HepG2 (cell line): ENCODE results near the gene ERCC4.

Experiments
- FOXJ3 ChIP-seq: sonication (generic); formaldehyde crosslinking; IDR thresholded peaks from 2 replicates; pipeline ENCODE4 v1.4.0; 2020; ENCODE audit warnings: missing genetic modification reagents, mild to moderate bottlenecking, borderline replicate concordance
- HCFC1 ChIP-seq: fragments of 150-350 bp; IDR thresholded peaks from 2 replicates; pipeline ENCODE4 v1.6.1; 2014; ENCODE audit warnings: low read depth, low read length
- POLR2A ChIP-seq, 2 experiments: IDR thresholded peaks; 2 replicates each; pipeline ENCODE4 v1.6.1; 2011; ENCODE audit warnings: low read depth in 2 of 2, low read length in 2 of 2, mild to moderate bottlenecking in 1 of 2, moderate library complexity in 1 of 2; ENCODE audit not compliant: insufficient read depth in 1 of 2
- RFX5 ChIP-seq: IDR thresholded peaks from 2 replicates; pipeline ENCODE4 v1.6.1; 2011; ENCODE audit warnings: low read depth, low read length, improper control_type of control experiment
- TF ChIP-seq, protein P1 (sequence below): fragments of 450-650 bp; IDR thresholded peaks from 2 replicates; pipeline ENCODE4 v1.6.1; 2017; ENCODE audit warnings: mild to moderate bottlenecking

DNA sequence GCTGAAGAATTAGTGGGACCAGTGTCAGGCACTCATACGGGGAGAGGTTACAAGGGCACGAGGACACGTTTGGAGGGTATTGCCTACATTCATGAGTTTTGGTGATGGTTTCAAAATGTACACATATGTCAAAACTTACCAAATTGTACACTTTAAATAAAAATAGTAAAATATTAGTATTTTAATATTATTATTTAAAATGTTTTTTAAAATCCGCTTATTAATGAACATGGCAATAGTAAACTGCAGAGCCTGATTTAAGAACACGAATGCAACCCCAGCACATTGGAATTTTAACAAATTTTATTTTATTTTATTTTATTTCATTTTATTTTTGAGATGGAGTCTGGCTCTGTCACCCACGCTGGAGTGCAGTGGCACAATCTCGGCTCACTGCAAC is 10.9 kb upstream of the ERCC4 start:
- TF ChIP-seq HCFC1 (no peak), RFX5 (no peak), POLR2A (IDR thresholded peaks at IDR 0.05; ENCODE audit: insufficient read depth in 1 of 2, low read depth in 2 of 2, low read length in 2 of 2) (no peak), FOXJ3 (CRISPR knock-in tag) (no peak)
- TF ChIP-seq, protein P1, sequence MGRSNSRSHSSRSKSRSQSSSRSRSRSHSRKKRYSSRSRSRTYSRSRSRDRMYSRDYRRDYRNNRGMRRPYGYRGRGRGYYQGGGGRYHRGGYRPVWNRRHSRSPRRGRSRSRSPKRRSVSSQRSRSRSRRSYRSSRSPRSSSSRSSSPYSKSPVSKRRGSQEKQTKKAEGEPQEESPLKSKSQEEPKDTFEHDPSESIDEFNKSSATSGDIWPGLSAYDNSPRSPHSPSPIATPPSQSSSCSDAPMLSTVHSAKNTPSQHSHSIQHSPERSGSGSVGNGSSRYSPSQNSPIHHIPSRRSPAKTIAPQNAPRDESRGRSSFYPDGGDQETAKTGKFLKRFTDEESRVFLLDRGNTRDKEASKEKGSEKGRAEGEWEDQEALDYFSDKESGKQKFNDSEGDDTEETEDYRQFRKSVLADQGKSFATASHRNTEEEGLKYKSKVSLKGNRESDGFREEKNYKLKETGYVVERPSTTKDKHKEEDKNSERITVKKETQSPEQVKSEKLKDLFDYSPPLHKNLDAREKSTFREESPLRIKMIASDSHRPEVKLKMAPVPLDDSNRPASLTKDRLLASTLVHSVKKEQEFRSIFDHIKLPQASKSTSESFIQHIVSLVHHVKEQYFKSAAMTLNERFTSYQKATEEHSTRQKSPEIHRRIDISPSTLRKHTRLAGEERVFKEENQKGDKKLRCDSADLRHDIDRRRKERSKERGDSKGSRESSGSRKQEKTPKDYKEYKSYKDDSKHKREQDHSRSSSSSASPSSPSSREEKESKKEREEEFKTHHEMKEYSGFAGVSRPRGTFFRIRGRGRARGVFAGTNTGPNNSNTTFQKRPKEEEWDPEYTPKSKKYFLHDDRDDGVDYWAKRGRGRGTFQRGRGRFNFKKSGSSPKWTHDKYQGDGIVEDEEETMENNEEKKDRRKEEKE: no peak
